GM06990 (cell line): ENCODE measurements around the gene SLC16A2.
"Not testable (repeated sequence)": the region's sequence is repeated elsewhere in the genome, so short reads cannot be mapped to it uniquely, and the experiment has no call there.

Source experiments
- DNase-seq: peaks from one replicate; pipeline ENCODE4 v3.0.0-alpha.2; 2011; ENCODE audit not compliant: insufficient read length; ENCODE audit errors: extremely low read depth
- H3K27me3 ChIP-seq: replicated peaks from 2 replicates; pipeline ENCODE4 v1.6.0; 2011; ENCODE audit warnings: low read length; ENCODE audit not compliant: control insufficient read depth, insufficient read depth
- H3K36me3 ChIP-seq: 2 replicates; pipeline ENCODE4 v1.5.1; 2011; ENCODE audit warnings: low read length; ENCODE audit not compliant: control insufficient read depth, insufficient read depth
- H3K4me3 ChIP-seq: replicated peaks from 2 replicates; pipeline ENCODE4 v1.5.1; 2011; ENCODE audit warnings: low read depth, mild to moderate bottlenecking, control low read depth, low read length
- CTCF ChIP-seq: IDR thresholded peaks from 2 replicates; pipeline ENCODE4 v1.5.1; 2011; ENCODE audit warnings: low read length, control low read depth, mild to moderate bottlenecking, inconsistent platforms; ENCODE audit not compliant: insufficient read depth, poor library complexity, severe bottlenecking

The SLC16A2 gene

GRCh38 chrX:74515356-74515755, 94.1 kb downstream of the SLC16A2 start:
- Histone ChIP-seq H3K27me3 (no peaks in the 10 kb centered on the region), H3K36me3 (no peaks in the 10 kb centered on the region)
- no peak for DNase-seq

GRCh38 chrX:74516013-74516412, 94.7 kb downstream of the SLC16A2 start:
- H3K36me3 ChIP-seq, H3K27me3 ChIP-seq, H3K4me3 ChIP-seq: not testable (repeated sequence)

More at GRCh38 chrX:74515356-74515755, 94.1 kb downstream of the SLC16A2 start:
- H3K4me3 ChIP-seq: no peak overlapping the region
- TF ChIP-seq CTCF: no peak

GRCh38 chrX:74519870-74520269, 98.6 kb downstream of the SLC16A2 start:
- TF ChIP-seq CTCF: no peak
- H3K4me3 ChIP-seq: no peak overlapping the region
- no peaks in the 10 kb centered on the region for H3K27me3 ChIP-seq
- DNase-seq: no peak
- H3K36me3 ChIP-seq: no peaks in the 10 kb centered on the region

More at GRCh38 chrX:74516013-74516412, 94.7 kb downstream of the SLC16A2 start:
- not testable (repeated sequence) for DNase-seq

GRCh38 chrX:74520291-74520690, 99.0 kb downstream of the SLC16A2 start:
- DNase-seq: no peak
- H3K36me3 ChIP-seq: no peaks in the 10 kb centered on the region
- no peaks in the 10 kb centered on the region for H3K27me3 ChIP-seq
- H3K4me3 ChIP-seq: no peak overlapping the region
- TF ChIP-seq CTCF: no peak

GRCh38 chrX:74520896-74521295, 99.6 kb downstream of the SLC16A2 start:
- no peaks in the 10 kb centered on the region for H3K27me3 ChIP-seq
- no peak for DNase-seq
- no peak for TF ChIP-seq CTCF
- no peak overlapping the region for H3K4me3 ChIP-seq
- no peaks in the 10 kb centered on the region for H3K36me3 ChIP-seq

- H3K27me3 ChIP-seq: no peaks in the 10 kb centered on the region
- H3K36me3 ChIP-seq: no peaks in the 10 kb centered on the region
- no peak for DNase-seq
- no peak for TF ChIP-seq CTCF
- no peak overlapping the region for H3K4me3 ChIP-seq
Observed at GRCh38 chrX:74521961-74522751, 100.9 kb downstream of the SLC16A2 start.
